ENCODE measurements around the gene CLHC1. TPM values are rescaled to one million over a fixed set of nuclear protein-coding genes. Genes with fewer than 3 reads are reported as not detected.

CLHC1 gene
- total and polyA plus RNA-seq, 2 donors (not counting 3 experiments of a cell fraction or from before 2014, with no cell fraction given), result 2.4 to 12.3 TPM

DNA sequence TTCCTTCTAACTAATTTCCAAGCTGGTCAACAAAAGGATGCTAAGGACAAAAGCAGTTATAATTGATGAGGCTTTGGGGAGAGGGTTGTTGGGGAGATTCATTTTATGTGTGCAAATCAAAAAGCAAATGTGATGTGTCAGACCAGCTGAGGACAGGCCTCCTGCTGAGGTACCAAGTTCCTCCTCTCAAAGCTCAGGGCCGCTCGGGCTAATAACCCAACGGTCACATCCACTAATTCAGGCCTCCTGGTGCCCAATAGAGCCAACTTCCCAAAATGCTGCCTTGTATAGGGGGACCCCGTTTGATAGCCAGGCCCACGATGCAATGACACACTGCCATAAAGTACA, 93.2 kb downstream of the CLHC1 start:
- BruUV-seq (replicated peaks), result no TSS peak
- H3K79me2 ChIP-seq (ENCODE audit: control insufficient read depth, insufficient read depth, low read length), result no peaks in the 10 kb centered on the region
- H4K20me1 ChIP-seq (replicated peaks; ENCODE audit: control insufficient read depth, extremely low read depth, insufficient read depth, low read length), result no peaks in the 10 kb centered on the region
- no peak for DNase-seq (ENCODE audit: low read depth, low spot score)
- no peaks in the 10 kb centered on the region for H3K9me1 ChIP-seq (replicated peaks; ENCODE audit: control insufficient read depth, extremely low read depth, insufficient read depth, low read length)
- peaks cover 10% of the 10 kb centered on the region for H3K4me1 ChIP-seq (ENCODE audit: control insufficient read depth, extremely low read depth, insufficient read depth, low read length)
- H3K4me3 ChIP-seq (replicated peaks in 1 of 3; ENCODE audit: insufficient read depth in 1 of 3, low read depth in 1 of 3, low read length in 3 of 3), result no peak overlapping the region
- H3K4me2 ChIP-seq (ENCODE audit: insufficient read depth, low read length), result no peak overlapping the region
- no peak overlapping the region for H3K27ac ChIP-seq (ENCODE audit: insufficient read depth, low read depth, low read length)
- H3K27me3 ChIP-seq (ENCODE audit: control insufficient read depth in 2 of 2, insufficient read depth in 2 of 2, low read length in 2 of 2), result no peaks in the 10 kb centered on the region
- H3K9me3 ChIP-seq (replicated peaks; ENCODE audit: control insufficient read depth, insufficient read depth, low read length), result no peaks in the 10 kb centered on the region
- no peaks in the 10 kb centered on the region for H3K36me3 ChIP-seq (ENCODE audit: control insufficient read depth in 2 of 2, extremely low read depth in 1 of 2, insufficient read depth in 2 of 2, low read length in 2 of 2)
- FAIRE-seq, result no peak
- intact Hi-C loops (cut with micrococcal nuclease) (no loop called here), dilution Hi-C loops (cut with MboI; ENCODE audit: extremely low pct_ligation_motif_present, low sequenced_read_pairs) (no loop called here)
- no peak for TF ChIP-seq GATA2 (IDR thresholded peaks at IDR 0.05; ENCODE audit: insufficient read depth, insufficient read length, low read depth, low read length)
- TF ChIP-seq POLR2A (IDR thresholded peaks at IDR 0.05; ENCODE audit: low read depth, low read length), result no peak
- no peak for TF ChIP-seq MYC (IDR thresholded peaks at IDR 0.05; ENCODE audit: low read depth, low read length)
- TF ChIP-seq, protein P1, sequence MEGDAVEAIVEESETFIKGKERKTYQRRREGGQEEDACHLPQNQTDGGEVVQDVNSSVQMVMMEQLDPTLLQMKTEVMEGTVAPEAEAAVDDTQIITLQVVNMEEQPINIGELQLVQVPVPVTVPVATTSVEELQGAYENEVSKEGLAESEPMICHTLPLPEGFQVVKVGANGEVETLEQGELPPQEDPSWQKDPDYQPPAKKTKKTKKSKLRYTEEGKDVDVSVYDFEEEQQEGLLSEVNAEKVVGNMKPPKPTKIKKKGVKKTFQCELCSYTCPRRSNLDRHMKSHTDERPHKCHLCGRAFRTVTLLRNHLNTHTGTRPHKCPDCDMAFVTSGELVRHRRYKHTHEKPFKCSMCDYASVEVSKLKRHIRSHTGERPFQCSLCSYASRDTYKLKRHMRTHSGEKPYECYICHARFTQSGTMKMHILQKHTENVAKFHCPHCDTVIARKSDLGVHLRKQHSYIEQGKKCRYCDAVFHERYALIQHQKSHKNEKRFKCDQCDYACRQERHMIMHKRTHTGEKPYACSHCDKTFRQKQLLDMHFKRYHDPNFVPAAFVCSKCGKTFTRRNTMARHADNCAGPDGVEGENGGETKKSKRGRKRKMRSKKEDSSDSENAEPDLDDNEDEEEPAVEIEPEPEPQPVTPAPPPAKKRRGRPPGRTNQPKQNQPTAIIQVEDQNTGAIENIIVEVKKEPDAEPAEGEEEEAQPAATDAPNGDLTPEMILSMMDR (IDR thresholded peaks at IDR 0.05; ENCODE audit: extremely low read depth in 1 of 2, insufficient read depth in 1 of 2, low read depth in 1 of 2, low read length in 2 of 2), result no peak
- TF ChIP-seq, protein P2, sequence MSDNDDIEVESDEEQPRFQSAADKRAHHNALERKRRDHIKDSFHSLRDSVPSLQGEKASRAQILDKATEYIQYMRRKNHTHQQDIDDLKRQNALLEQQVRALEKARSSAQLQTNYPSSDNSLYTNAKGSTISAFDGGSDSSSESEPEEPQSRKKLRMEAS (IDR thresholded peaks at IDR 0.05; ENCODE audit: insufficient read depth, insufficient read length), result no peak
- no peak for TF ChIP-seq EZH2 (IDR thresholded peaks at IDR 0.05; ENCODE audit: borderline replicate concordance, low read depth, low read length, severe bottlenecking)
- TF ChIP-seq POLR2AphosphoS5 (IDR thresholded peaks at IDR 0.05; ENCODE audit: insufficient read depth, low read depth, low read length), result no peak
- H3K9ac ChIP-seq (replicated peaks; ENCODE audit: extremely low read depth, insufficient read depth, low read length), result no peak overlapping the region
- ChIA-PET CTCF (interaction anchor here (0.8 to 1.6 kb wide), 3 partner anchors 15 to 87 kb away, joined by 3 to 4 read pairs (median 4); no protein-coding TSS in a partner anchor), POLR2A (no interaction called here)
- peak overlapping the region; percentile 73 for H2AFZ ChIP-seq (ENCODE audit: low read depth, low read length)

Data from endothelial cell of umbilical vein (primary cell).